ENCODE measurements around the gene BOLA2B. TPM values are rescaled to one million over a fixed set of nuclear protein-coding genes. Genes with fewer than 3 reads are reported as not detected.

The BOLA2B gene
- total and polyA plus RNA-seq, 9 of the 15 experiments (the other 6 are each of a cell fraction or from before 2014, with no cell fraction given): 43.9 to 613 (median 181) TPM

DNA sequence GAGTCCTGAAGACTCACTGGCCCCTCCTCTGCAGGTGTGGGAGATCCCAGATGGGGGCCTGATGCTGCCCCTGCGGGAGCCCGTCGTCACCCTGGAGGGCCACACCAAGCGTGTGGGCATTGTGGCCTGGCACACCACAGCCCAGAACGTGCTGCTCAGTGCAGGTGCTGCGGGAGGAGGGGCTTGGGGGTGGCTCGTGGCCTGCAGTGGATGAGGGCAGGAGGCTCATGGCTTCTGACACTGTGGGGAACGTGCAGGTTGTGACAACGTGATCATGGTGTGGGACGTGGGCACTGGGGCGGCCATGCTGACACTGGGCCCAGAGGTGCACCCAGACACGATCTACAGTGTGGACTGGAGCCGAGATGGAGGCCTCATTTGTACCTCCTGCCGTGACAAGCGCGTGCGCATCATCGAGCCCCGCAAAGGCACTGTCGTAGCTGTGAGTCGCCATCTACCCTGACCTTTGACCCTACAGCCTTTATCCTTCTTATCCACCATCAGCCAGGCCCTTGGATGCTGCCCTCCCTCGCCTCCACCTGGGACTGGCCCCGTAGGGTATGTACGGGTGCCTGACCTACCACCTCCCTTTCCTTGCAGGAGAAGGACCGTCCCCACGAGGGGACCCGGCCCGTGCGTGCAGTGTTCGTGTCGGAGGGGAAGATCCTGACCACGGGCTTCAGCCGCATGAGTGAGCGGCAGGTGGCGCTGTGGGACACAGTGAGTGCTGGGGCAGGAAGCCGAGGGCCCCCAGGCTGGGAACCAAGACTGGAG is 6.5 kb downstream of the BOLA2B start (continued):
- TF ChIP-seq HCFC1 (IDR thresholded peaks at IDR 0.05; ENCODE audit: low read depth, low read length) (peak; percentile 27; the same call in 1 of the 2 replicates), JUND (IDR thresholded peaks at IDR 0.05; ENCODE audit: borderline replicate concordance, low read depth, low read length) (no peak; the same call in 1 of the 2 replicates), JUND (tag; IDR thresholded peaks at IDR 0.05; ENCODE audit: borderline replicate concordance, low read depth, low read length) (peak; percentile 31; the same call in 1 of the 3 replicates), RBFOX2 (IDR thresholded peaks at IDR 0.05; ENCODE audit: low read depth, low read length) (peak; percentile 40), RCOR1 (IDR thresholded peaks at IDR 0.05; ENCODE audit: borderline replicate concordance in 1 of 2, low read depth in 2 of 2, low read length in 2 of 2) (peak in 1 of 2 experiments; percentile 81; a peak in 2 of 4 replicates), POLR2H (tag; IDR thresholded peaks at IDR 0.05; ENCODE audit: low read depth) (no peak), ZFX (CRISPR knock-in tag; IDR thresholded peaks at IDR 0.05) (peak; percentile 62), RFX1 (IDR thresholded peaks at IDR 0.05) (no peak), ELF2 (CRISPR knock-in tag; IDR thresholded peaks at IDR 0.05) (0 out of 2 replicates have a peak, but pooled peaks have one; percentile 13), NCOA2 (IDR thresholded peaks at IDR 0.05; ENCODE audit: partially characterized antibody in 2 of 2) (no peak), TAL1 (IDR thresholded peaks at IDR 0.05) (peak; percentile 34; the same call in 1 of the 2 replicates), FOXA3 (CRISPR knock-in tag; conservative IDR thresholded peaks at IDR 0.05 in 1 of 2, IDR thresholded peaks at IDR 0.05 in 1 of 2) (0 out of 4 replicates have a peak, but pooled peaks of 1 of the 2 experiments have one; percentile 59), CXXC5 (CRISPR knock-in tag; IDR thresholded peaks at IDR 0.05) (peak; percentile 50)
- TF ChIP-seq, protein P1, sequence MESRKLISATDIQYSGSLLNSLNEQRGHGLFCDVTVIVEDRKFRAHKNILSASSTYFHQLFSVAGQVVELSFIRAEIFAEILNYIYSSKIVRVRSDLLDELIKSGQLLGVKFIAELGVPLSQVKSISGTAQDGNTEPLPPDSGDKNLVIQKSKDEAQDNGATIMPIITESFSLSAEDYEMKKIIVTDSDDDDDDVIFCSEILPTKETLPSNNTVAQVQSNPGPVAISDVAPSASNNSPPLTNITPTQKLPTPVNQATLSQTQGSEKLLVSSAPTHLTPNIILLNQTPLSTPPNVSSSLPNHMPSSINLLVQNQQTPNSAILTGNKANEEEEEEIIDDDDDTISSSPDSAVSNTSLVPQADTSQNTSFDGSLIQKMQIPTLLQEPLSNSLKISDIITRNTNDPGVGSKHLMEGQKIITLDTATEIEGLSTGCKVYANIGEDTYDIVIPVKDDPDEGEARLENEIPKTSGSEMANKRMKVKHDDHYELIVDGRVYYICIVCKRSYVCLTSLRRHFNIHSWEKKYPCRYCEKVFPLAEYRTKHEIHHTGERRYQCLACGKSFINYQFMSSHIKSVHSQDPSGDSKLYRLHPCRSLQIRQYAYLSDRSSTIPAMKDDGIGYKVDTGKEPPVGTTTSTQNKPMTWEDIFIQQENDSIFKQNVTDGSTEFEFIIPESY (CRISPR knock-in tag; IDR thresholded peaks at IDR 0.05): peak; percentile 76
- TF ChIP-seq, protein P2, sequence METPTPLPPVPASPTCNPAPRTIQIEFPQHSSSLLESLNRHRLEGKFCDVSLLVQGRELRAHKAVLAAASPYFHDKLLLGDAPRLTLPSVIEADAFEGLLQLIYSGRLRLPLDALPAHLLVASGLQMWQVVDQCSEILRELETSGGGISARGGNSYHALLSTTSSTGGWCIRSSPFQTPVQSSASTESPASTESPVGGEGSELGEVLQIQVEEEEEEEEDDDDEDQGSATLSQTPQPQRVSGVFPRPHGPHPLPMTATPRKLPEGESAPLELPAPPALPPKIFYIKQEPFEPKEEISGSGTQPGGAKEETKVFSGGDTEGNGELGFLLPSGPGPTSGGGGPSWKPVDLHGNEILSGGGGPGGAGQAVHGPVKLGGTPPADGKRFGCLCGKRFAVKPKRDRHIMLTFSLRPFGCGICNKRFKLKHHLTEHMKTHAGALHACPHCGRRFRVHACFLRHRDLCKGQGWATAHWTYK (CRISPR knock-in tag; IDR thresholded peaks at IDR 0.05): 0 out of 2 replicates have a peak, but pooled peaks have one; percentile 30
- TF ChIP-seq, protein P3, sequence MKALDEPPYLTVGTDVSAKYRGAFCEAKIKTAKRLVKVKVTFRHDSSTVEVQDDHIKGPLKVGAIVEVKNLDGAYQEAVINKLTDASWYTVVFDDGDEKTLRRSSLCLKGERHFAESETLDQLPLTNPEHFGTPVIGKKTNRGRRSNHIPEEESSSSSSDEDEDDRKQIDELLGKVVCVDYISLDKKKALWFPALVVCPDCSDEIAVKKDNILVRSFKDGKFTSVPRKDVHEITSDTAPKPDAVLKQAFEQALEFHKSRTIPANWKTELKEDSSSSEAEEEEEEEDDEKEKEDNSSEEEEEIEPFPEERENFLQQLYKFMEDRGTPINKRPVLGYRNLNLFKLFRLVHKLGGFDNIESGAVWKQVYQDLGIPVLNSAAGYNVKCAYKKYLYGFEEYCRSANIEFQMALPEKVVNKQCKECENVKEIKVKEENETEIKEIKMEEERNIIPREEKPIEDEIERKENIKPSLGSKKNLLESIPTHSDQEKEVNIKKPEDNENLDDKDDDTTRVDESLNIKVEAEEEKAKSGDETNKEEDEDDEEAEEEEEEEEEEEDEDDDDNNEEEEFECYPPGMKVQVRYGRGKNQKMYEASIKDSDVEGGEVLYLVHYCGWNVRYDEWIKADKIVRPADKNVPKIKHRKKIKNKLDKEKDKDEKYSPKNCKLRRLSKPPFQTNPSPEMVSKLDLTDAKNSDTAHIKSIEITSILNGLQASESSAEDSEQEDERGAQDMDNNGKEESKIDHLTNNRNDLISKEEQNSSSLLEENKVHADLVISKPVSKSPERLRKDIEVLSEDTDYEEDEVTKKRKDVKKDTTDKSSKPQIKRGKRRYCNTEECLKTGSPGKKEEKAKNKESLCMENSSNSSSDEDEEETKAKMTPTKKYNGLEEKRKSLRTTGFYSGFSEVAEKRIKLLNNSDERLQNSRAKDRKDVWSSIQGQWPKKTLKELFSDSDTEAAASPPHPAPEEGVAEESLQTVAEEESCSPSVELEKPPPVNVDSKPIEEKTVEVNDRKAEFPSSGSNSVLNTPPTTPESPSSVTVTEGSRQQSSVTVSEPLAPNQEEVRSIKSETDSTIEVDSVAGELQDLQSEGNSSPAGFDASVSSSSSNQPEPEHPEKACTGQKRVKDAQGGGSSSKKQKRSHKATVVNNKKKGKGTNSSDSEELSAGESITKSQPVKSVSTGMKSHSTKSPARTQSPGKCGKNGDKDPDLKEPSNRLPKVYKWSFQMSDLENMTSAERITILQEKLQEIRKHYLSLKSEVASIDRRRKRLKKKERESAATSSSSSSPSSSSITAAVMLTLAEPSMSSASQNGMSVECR (CRISPR knock-in tag; IDR thresholded peaks at IDR 0.05): no peak
- TF ChIP-seq, protein P4, sequence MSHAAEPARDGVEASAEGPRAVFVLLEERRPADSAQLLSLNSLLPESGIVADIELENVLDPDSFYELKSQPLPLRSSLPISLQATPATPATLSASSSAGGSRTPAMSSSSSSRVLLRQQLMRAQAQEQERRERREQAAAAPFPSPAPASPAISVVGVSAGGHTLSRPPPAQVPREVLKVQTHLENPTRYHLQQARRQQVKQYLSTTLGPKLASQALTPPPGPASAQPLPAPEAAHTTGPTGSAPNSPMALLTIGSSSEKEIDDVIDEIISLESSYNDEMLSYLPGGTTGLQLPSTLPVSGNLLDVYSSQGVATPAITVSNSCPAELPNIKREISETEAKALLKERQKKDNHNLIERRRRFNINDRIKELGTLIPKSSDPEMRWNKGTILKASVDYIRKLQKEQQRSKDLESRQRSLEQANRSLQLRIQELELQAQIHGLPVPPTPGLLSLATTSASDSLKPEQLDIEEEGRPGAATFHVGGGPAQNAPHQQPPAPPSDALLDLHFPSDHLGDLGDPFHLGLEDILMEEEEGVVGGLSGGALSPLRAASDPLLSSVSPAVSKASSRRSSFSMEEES (CRISPR knock-in tag; IDR thresholded peaks at IDR 0.05): no peak
